Effector CD8-positive, alpha-beta T cell (primary cell): ENCODE results near the gene WDR11.
"Not testable (repeated sequence)": the region's sequence is repeated elsewhere in the genome, so short reads cannot be mapped to it uniquely, and the experiment has no call there.

Source experiments
- DNase-seq: peaks from one replicate; lab custom pipeline; 2025; lab: John Stamatoyannopoulos, UW

The WDR11 gene

GRCh38 chr10:120861178-120861855, 10.2 kb downstream of the WDR11 start:
- no peak for DNase-seq

- DNase-seq: no peak
Observed at GRCh38 chr10:120873741-120874140, 22.6 kb downstream of the WDR11 start.

GRCh38 chr10:120883071-120883470, 31.9 kb downstream of the WDR11 start:
- no peak for DNase-seq

GRCh38 chr10:120887482-120887881, 36.3 kb downstream of the WDR11 start:
- no peak for DNase-seq

- DNase-seq: no peak
Observed at GRCh38 chr10:120891365-120891764, 40.2 kb downstream of the WDR11 start.

- no peak for DNase-seq
Observed at GRCh38 chr10:120894556-120894955, 43.4 kb downstream of the WDR11 start.

GRCh38 chr10:120897343-120897742, 46.2 kb downstream of the WDR11 start:
- no peak for DNase-seq

- DNase-seq: no peak
Observed at GRCh38 chr10:120905268-120905667, 54.1 kb downstream of the WDR11 start.

GRCh38 chr10:120917521-120918250, 66.5 kb downstream of the WDR11 start:
- DNase-seq: no peak

- not testable (repeated sequence) for DNase-seq
Observed at GRCh38 chr10:120923886-120924285, 72.7 kb downstream of the WDR11 start.

- DNase-seq: no peak
Observed at GRCh38 chr10:120926611-120927010, 75.4 kb downstream of the WDR11 start.

- DNase-seq: no peak
Observed at GRCh38 chr10:120927352-120927751, 76.2 kb downstream of the WDR11 start.

- no peak for DNase-seq
Observed at GRCh38 chr10:120929166-120929565, 78.0 kb downstream of the WDR11 start.

GRCh38 chr10:120931423-120931822, 80.3 kb downstream of the WDR11 start:
- DNase-seq: no peak

GRCh38 chr10:120931999-120932398, 80.8 kb downstream of the WDR11 start:
- no peak for DNase-seq

GRCh38 chr10:120938822-120939221, 87.7 kb downstream of the WDR11 start:
- DNase-seq: no peak

- no peak for DNase-seq
Observed at GRCh38 chr10:120940299-120940900, 89.2 kb downstream of the WDR11 start.

- no peak for DNase-seq
Observed at GRCh38 chr10:120941501-120941900, 90.3 kb downstream of the WDR11 start.

- DNase-seq: peak; percentile 41
Observed at GRCh38 chr10:120942806-120943413, 91.7 kb downstream of the WDR11 start.

- DNase-seq: no peak
Observed at GRCh38 chr10:120943542-120943941, 92.4 kb downstream of the WDR11 start.

GRCh38 chr10:120944586-120945125, 93.5 kb downstream of the WDR11 start:
- DNase-seq: no peak

GRCh38 chr10:120945182-120945581, 94.0 kb downstream of the WDR11 start:
- no peak for DNase-seq
